ENCODE results near the gene ZNF777.

ZNF777 gene

GRCh38 chr7:149460493-149461277, at the start of gene ZNF777:
Gene ZNF777, minus strand, starts transcription at chr7:149461062. Its CDS starts 5,040 bp downstream, at chr7:149456022.
- DNase-seq (ENCODE audit: low read depth), result peak; percentile 93
- H3K4me3 ChIP-seq (ENCODE audit: low read depth, low read length), result peak within 1 kb of the TSS; percentile 64
- peak; percentile 62 for TF ChIP-seq CTCF (conservative IDR thresholded peaks at IDR 0.05; ENCODE audit: low read depth, low read length)

GRCh38 chr7:149510248-149510647, 49.4 kb upstream of the ZNF777 start:
- TF ChIP-seq CTCF (conservative IDR thresholded peaks at IDR 0.05; ENCODE audit: low read depth, low read length), result no peak
- DNase-seq (ENCODE audit: low read depth), result no peak
- H3K4me3 ChIP-seq (ENCODE audit: low read depth, low read length), result no peak overlapping the region

DNA sequence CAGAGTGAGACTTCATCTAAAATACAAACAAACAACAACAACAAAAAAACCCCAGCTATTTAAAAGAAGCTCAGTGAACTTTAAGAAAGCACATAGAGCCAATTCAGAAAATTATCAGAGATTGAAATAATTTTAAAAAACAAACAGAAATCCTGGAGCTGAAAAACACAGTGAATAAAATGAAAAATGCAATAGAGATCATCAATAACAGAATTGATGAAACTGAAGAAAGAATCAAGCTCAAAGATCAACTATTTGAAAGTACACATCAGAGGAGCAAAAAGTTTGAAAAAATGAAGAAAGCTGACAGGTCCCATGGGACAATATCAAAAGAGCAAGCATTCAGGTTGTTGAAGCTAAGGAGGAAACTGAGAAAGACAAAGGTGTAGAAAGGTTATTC, 48.9 kb upstream of the ZNF777 start:
- H3K4me3 ChIP-seq (ENCODE audit: low read depth, low read length), result no peak overlapping the region
- TF ChIP-seq CTCF (conservative IDR thresholded peaks at IDR 0.05; ENCODE audit: low read depth, low read length), result no peak
- DNase-seq (ENCODE audit: low read depth), result no peak

GRCh38 chr7:149505551-149505950, 44.7 kb upstream of the ZNF777 start:
- no peak for DNase-seq (ENCODE audit: low read depth)
- no peak for TF ChIP-seq CTCF (conservative IDR thresholded peaks at IDR 0.05; ENCODE audit: low read depth, low read length)
- no peak overlapping the region for H3K4me3 ChIP-seq (ENCODE audit: low read depth, low read length)

DNA sequence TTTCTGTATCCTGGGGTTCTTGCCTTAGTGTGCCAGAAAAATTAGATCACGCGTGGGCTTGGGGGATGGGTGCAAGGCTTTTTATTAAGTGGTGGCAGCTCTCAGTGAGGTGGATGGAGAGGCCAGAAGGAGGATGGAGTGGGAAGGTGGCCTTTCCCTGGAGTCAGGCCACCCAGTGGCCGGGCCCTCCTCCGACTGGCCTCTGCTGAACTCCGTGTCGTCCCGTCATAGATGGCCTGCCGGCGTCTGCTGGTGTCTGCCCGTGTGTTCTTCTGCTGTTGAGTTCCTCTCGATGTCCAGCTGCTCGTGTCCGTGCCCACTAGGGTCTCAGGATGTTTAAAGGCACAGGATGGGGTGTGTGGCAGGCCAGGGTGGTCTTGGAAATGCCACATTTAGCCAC, 40.8 kb upstream of the ZNF777 start:
- TF ChIP-seq CTCF (conservative IDR thresholded peaks at IDR 0.05; ENCODE audit: low read depth, low read length), result no peak
- DNase-seq (ENCODE audit: low read depth), result no peak
- no peak overlapping the region for H3K4me3 ChIP-seq (ENCODE audit: low read depth, low read length)

DNA sequence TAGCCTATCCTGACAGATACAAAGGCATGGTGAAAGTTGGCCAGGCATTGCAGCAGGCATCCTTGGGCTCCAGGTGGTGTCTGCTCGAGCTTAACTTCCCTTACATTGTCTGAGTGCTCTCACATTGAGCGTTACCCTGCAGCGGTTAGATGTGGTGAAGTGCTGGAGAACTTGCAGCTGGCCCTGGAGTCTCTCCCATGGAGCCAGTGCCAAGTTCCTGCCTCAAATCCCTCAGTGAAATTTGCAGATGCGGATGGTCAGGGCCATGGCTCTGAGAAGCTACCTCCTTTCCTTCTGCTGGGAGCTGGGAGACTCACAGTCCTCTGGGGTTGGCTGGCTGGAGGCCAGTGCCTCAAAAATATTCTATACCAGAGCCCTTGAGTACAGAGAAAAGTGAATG, 40.0 kb upstream of the ZNF777 start:
- TF ChIP-seq CTCF (conservative IDR thresholded peaks at IDR 0.05; ENCODE audit: low read depth, low read length), result no peak
- DNase-seq (ENCODE audit: low read depth), result no peak
- H3K4me3 ChIP-seq (ENCODE audit: low read depth, low read length), result no peak overlapping the region

DNA sequence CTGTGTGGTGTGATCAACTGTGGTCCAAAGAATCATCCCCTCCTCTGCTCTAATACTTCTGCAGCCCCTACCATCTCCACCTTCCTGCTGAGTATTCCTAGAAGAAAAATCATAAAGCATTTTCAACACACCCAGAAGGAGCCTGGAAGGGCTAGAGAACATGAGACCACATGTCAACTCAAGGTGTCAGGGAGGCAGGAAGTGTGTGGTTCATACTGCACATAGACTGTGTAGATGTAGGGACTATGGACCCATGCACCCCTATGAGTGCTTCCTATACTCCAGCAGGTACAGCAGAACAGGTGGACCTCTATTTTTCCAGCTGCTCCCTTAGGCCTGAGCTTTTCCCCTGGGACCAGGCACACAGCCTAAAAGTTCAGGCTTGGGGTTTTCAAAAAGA, 39.3 kb upstream of the ZNF777 start:
- no peak for DNase-seq (ENCODE audit: low read depth)
- no peak for TF ChIP-seq CTCF (conservative IDR thresholded peaks at IDR 0.05; ENCODE audit: low read depth, low read length)
- H3K4me3 ChIP-seq (ENCODE audit: low read depth, low read length), result no peak overlapping the region

All from choroid plexus epithelial cell (primary cell).